SK-N-SH (cell line): ENCODE results near the gene RYR3.

Experiments used
- FOXJ3 ChIP-seq: sonication (generic); formaldehyde crosslinking; IDR thresholded peaks from 2 replicates; pipeline ENCODE4 v1.5.1; 2020; ENCODE audit warnings: mild to moderate bottlenecking, missing genetic modification reagents
- TF ChIP-seq, protein P1 (sequence below): fragments of 150-350 bp; IDR thresholded peaks from 2 replicates; pipeline ENCODE4 v1.6.1; 2017; ENCODE audit warnings: antibody characterized with exemption, low read length, low read depth, borderline replicate concordance
- TF ChIP-seq, protein P2 (sequence below): fragments of 200-600 bp; sonication (generic); IDR thresholded peaks from 2 replicates; pipeline ENCODE4 v1.6.1; 2017; ENCODE audit warnings: antibody characterized with exemption, mild to moderate bottlenecking, moderate library complexity

DNA sequence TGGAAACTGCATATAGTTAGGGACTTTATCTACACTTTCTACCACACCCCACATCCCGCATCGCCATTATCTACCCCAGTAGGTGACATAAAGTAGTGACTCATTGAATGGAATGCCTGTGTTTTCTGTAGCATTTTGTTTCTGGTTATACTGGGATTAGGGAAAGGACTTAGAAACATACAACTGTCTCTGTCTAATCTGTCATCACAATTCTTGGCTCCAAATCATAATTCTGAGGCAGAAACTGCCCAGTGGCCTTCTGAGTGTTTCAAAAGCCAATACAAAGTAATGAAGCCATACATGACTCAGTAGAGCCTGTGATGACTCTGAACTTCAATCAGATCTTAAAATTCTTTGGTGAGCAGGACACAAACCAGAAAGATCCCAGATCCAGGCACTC lies 541.8 kb downstream of the RYR3 start:
- TF ChIP-seq, protein P1, sequence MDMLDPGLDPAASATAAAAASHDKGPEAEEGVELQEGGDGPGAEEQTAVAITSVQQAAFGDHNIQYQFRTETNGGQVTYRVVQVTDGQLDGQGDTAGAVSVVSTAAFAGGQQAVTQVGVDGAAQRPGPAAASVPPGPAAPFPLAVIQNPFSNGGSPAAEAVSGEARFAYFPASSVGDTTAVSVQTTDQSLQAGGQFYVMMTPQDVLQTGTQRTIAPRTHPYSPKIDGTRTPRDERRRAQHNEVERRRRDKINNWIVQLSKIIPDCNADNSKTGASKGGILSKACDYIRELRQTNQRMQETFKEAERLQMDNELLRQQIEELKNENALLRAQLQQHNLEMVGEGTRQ, result no peak
- TF ChIP-seq, protein P2, sequence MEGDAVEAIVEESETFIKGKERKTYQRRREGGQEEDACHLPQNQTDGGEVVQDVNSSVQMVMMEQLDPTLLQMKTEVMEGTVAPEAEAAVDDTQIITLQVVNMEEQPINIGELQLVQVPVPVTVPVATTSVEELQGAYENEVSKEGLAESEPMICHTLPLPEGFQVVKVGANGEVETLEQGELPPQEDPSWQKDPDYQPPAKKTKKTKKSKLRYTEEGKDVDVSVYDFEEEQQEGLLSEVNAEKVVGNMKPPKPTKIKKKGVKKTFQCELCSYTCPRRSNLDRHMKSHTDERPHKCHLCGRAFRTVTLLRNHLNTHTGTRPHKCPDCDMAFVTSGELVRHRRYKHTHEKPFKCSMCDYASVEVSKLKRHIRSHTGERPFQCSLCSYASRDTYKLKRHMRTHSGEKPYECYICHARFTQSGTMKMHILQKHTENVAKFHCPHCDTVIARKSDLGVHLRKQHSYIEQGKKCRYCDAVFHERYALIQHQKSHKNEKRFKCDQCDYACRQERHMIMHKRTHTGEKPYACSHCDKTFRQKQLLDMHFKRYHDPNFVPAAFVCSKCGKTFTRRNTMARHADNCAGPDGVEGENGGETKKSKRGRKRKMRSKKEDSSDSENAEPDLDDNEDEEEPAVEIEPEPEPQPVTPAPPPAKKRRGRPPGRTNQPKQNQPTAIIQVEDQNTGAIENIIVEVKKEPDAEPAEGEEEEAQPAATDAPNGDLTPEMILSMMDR, result no peak
- no peak for TF ChIP-seq FOXJ3 (CRISPR knock-in tag)
